Effector memory CD8-positive, alpha-beta T cell (primary cell): Measurements from ENCODE around the gene CPA1.
"Not testable (repeated sequence)": the region's sequence is repeated elsewhere in the genome, so short reads cannot be mapped to it uniquely, and the experiment has no call there.

ENCODE experiments used
- ATAC-seq: fragments of 150-1000 bp; cut with Tn5 transposase; replicated peaks from 2 replicates; pipeline ENCODE4 v1.10.0; 2021; ENCODE audit warnings: mild to moderate bottlenecking, moderate library complexity
- DNase-seq, 3 experiments: peaks; one replicate each; pipeline ENCODE4 v3.0.0; 2021
- H3K27ac Mint-ChIP-seq, 2 donors: one replicate each; pipeline ENCODE4 v1.8.0; 2022; ENCODE audit warnings: mild to moderate bottlenecking in 2 of 2, mixed read lengths in 2 of 2, moderate library complexity in 2 of 2
- H3K27me3 Mint-ChIP-seq, 2 donors: one replicate each; pipeline ENCODE4 v1.8.0; 2022; ENCODE audit warnings: mixed read lengths in 2 of 2
- H3K36me3 Mint-ChIP-seq: one replicate; pipeline ENCODE4 v1.8.0; 2022; ENCODE audit warnings: mild to moderate bottlenecking, moderate library complexity, mixed read lengths; ENCODE audit not compliant: insufficient read depth
- H3K4me1 Mint-ChIP-seq, 2 donors: one replicate each; pipeline ENCODE4 v1.8.0; 2022; ENCODE audit warnings: low read depth in 2 of 2, mixed read lengths in 2 of 2
- H3K4me3 Mint-ChIP-seq, 2 donors: one replicate each; pipeline ENCODE4 v1.8.0; 2022; ENCODE audit warnings: mild to moderate bottlenecking in 2 of 2, mixed read lengths in 2 of 2, moderate library complexity in 2 of 2
- H3K9me3 Mint-ChIP-seq, 2 donors: one replicate each; pipeline ENCODE4 v1.8.0; 2022; ENCODE audit warnings: mixed read lengths in 2 of 2

The CPA1 gene

DNA sequence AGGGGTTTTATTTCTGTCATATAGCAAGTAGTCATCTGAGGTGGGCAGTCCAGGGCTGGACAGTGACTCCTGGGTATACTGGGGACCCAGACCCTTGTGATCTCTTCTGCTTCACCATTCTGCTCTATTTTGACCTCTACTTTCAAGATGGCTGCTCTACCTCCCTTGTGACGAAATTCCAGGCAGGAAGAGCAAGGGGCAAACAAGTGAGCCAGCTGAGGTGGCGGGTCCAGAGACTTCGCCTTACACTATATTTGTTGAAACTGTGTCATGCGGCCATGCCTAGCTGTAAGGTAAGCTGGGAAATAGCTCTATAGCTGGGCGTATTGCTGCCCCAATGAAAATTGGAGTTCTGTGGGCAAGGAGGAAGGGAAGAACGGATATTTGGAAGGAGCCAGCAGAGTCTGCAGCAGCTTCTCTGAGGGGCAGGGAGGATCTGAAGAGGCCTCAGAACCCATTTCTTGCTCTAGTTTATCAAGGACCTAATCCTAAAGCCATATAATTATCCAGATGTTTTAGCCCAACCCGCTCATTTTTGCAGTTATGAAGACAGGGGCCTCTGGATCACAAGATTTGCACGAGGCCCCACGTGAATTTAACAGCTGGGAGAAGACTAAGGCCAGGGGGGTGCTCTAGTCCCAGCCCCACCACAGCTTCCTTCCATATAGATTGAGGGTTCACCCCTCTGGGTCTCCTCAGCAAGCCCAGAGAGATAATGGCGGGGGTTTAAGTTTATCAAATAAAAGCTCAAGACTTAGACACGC is 7.7 kb upstream of the CPA1 start:
- DNase-seq (no peak), ATAC-seq (no peak)
- Mint-ChIP-seq H3K4me3 (no peak overlapping the region), H3K9me3 (peaks cover 2 to 8% of the 10 kb centered on the region in 2 donors), H3K4me1 (peaks cover 4 to 6% of the 10 kb centered on the region in 2 donors), H3K27me3 (no peaks in the 10 kb centered on the region), H3K27ac (peak overlapping the region in 1 of 2 donors; percentile 42), H3K36me3 (peaks cover 3% of the 10 kb centered on the region)

- Mint-ChIP-seq H3K27ac (no peak overlapping the region), H3K4me3 (no peak overlapping the region), H3K36me3 (no peaks in the 10 kb centered on the region), H3K4me1 (peaks cover under 1% of the 10 kb centered on the region in 2 donors), H3K27me3 (peaks cover 0 to 7% of the 10 kb centered on the region in 2 donors), H3K9me3 (peaks cover 2 to 8% of the 10 kb centered on the region in 2 donors)
- DNase-seq (no peak), ATAC-seq (no peak)
Observed at GRCh38 chr7:130374507-130374906, 5.8 kb upstream of the CPA1 start.

- peaks cover 0 to 17% of the 10 kb centered on the region in 2 donors for H3K27me3 Mint-ChIP-seq
- not testable (repeated sequence) for H3K4me1 Mint-ChIP-seq, H3K36me3 Mint-ChIP-seq, H3K9me3 Mint-ChIP-seq, H3K27ac Mint-ChIP-seq, H3K4me3 Mint-ChIP-seq, DNase-seq, ATAC-seq
Observed at GRCh38 chr7:130376461-130376860, 3.8 kb upstream of the CPA1 start.

DNA sequence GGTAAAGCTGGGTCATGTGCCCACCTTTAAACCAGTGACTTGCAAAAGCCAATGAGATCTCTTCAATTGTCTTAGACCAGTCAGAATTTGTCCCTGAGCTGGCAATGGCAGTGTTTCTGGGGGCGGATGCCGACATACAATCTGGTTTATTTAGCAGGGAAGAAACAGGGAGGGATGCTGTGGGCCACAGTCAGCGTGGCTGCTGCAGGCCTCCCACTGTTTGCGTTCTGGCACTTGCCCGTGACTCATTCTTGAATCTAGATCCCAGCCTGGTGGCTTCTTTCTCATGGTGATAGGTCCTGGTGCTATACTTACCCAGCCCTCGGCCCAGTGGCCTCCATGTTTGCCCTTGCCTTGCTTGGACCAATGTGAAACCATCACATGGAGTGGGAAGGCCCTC is 3.1 kb upstream of the CPA1 start:
- no peaks in the 10 kb centered on the region for H3K4me1 Mint-ChIP-seq
- no peak overlapping the region for H3K27ac Mint-ChIP-seq

GRCh38 chr7:130379019-130379418 is 1.3 kb upstream of the CPA1 start:
- no peak overlapping the region for H3K27ac Mint-ChIP-seq

More for the DNA sequence above, 3.1 kb upstream of the CPA1 start:
- Mint-ChIP-seq H3K9me3 (peaks cover 2 to 8% of the 10 kb centered on the region in 2 donors), H3K27me3 (peaks cover 0 to 17% of the 10 kb centered on the region in 2 donors), H3K36me3 (no peaks in the 10 kb centered on the region), H3K4me3 (no peak overlapping the region)
- DNase-seq (no peak), ATAC-seq (no peak)

DNA sequence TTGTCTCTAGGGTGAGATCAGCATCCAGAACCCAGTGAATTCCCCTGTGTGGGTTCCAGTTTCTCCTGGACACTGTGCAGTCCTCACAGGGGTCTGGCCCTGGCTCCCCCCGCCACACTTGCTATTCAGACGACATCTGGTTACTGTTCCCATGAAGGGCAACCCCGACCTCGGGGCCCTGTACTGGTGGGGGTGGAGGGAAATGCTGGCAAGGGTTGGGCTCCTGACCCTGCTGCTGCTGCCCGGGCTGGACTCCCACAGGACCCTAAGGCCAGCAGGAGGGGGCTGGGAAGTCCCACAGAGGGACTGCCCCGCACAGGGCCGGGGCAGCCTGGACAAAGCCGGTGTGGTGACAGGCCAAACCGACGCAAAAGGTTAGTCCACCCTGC is 768 bp upstream of the CPA1 start:
- H3K9me3 Mint-ChIP-seq = peaks cover 2 to 8% of the 10 kb centered on the region in 2 donors
- no peak overlapping the region for H3K27ac Mint-ChIP-seq
- DNase-seq (no peak), ATAC-seq (no peak)
- no peaks in the 10 kb centered on the region for H3K4me1 Mint-ChIP-seq
- no peaks in the 10 kb centered on the region for H3K36me3 Mint-ChIP-seq
- peaks cover 5 to 24% of the 10 kb centered on the region in 2 donors for H3K27me3 Mint-ChIP-seq
- no peak overlapping the region for H3K4me3 Mint-ChIP-seq

More at GRCh38 chr7:130379019-130379418, 1.3 kb upstream of the CPA1 start:
- Mint-ChIP-seq H3K27me3 (peaks cover under 1 to 19% of the 10 kb centered on the region in 2 donors), H3K4me3 (no peak overlapping the region), H3K36me3 (no peaks in the 10 kb centered on the region), H3K4me1 (no peaks in the 10 kb centered on the region), H3K9me3 (peaks cover 2 to 8% of the 10 kb centered on the region in 2 donors)
- ATAC-seq (no peak), DNase-seq (no peak)

- Mint-ChIP-seq H3K4me3 (no peak overlapping the region), H3K36me3 (no peaks in the 10 kb centered on the region), H3K4me1 (no peaks in the 10 kb centered on the region), H3K9me3 (peaks cover 2 to 7% of the 10 kb centered on the region in 2 donors), H3K27ac (no peak overlapping the region), H3K27me3 (peaks cover 5 to 25% of the 10 kb centered on the region in 2 donors)
- DNase-seq (no peak), ATAC-seq (no peak)
Observed at GRCh38 chr7:130380861-130381455, 664 bp downstream of the CPA1 start.

GRCh38 chr7:130381468-130382312 is 1.4 kb downstream of the CPA1 start:
- Mint-ChIP-seq H3K27ac (no peak overlapping the region), H3K36me3 (no peaks in the 10 kb centered on the region), H3K9me3 (no peaks in the 10 kb centered on the region), H3K4me3 (no peak overlapping the region), H3K4me1 (no peaks in the 10 kb centered on the region), H3K27me3 (peaks cover 5 to 25% of the 10 kb centered on the region in 2 donors)
- ATAC-seq = no peak
- no peak for DNase-seq

- Mint-ChIP-seq H3K27ac (no peak overlapping the region), H3K27me3 (peaks cover 5 to 25% of the 10 kb centered on the region in 2 donors), H3K4me3 (no peak overlapping the region), H3K9me3 (no peaks in the 10 kb centered on the region), H3K36me3 (no peaks in the 10 kb centered on the region), H3K4me1 (no peaks in the 10 kb centered on the region)
- ATAC-seq (no peak), DNase-seq (no peak)
Observed at GRCh38 chr7:130383187-130383980, 3.1 kb downstream of the CPA1 start.

- H3K36me3 Mint-ChIP-seq = no peaks in the 10 kb centered on the region
- H3K27ac Mint-ChIP-seq = no peak overlapping the region
- no peaks in the 10 kb centered on the region for H3K4me1 Mint-ChIP-seq
- no peak overlapping the region for H3K4me3 Mint-ChIP-seq
- DNase-seq (no peak), ATAC-seq (no peak)
- peaks cover 5 to 19% of the 10 kb centered on the region in 2 donors for H3K27me3 Mint-ChIP-seq
- no peaks in the 10 kb centered on the region for H3K9me3 Mint-ChIP-seq
Observed at GRCh38 chr7:130384371-130384801, 4.1 kb downstream of the CPA1 start.

GRCh38 chr7:130384841-130385599 is 4.7 kb downstream of the CPA1 start:
- H3K36me3 Mint-ChIP-seq = no peaks in the 10 kb centered on the region
- no peak for DNase-seq
- H3K4me3 Mint-ChIP-seq = no peak overlapping the region
- H3K4me1 Mint-ChIP-seq = no peaks in the 10 kb centered on the region
- ATAC-seq = no peak
- H3K27ac Mint-ChIP-seq = no peak overlapping the region
- H3K27me3 Mint-ChIP-seq = peaks cover 5 to 19% of the 10 kb centered on the region in 2 donors
- no peaks in the 10 kb centered on the region for H3K9me3 Mint-ChIP-seq

- ATAC-seq = no peak
- no peak overlapping the region for H3K27ac Mint-ChIP-seq
- H3K4me3 Mint-ChIP-seq = no peak overlapping the region
Observed at GRCh38 chr7:130385600-130386066, 5.3 kb downstream of the CPA1 start.

More at GRCh38 chr7:130385600-130386066, 5.3 kb downstream of the CPA1 start:
- Mint-ChIP-seq H3K9me3 (no peaks in the 10 kb centered on the region), H3K4me1 (no peaks in the 10 kb centered on the region), H3K27me3 (peaks cover 5 to 13% of the 10 kb centered on the region in 2 donors), H3K36me3 (no peaks in the 10 kb centered on the region)
- no peak for DNase-seq
